Neuronal stem cell (in vitro differentiated cells): ENCODE results near the gene NAA20.
"Not testable (repeated sequence)": the region's sequence is repeated elsewhere in the genome, so short reads cannot be mapped to it uniquely, and the experiment has no call there.

Experiments used
- DNase-seq: peaks from one replicate; pipeline ENCODE4 v3.0.0-alpha.2; 2013; ENCODE audit warnings: low spot score
- H2AFZ ChIP-seq: one replicate; pipeline ENCODE4 v1.6.1; 2013; ENCODE audit warnings: mild to moderate bottlenecking, low read length, inconsistent platforms
- H2AK5ac ChIP-seq: 2 replicates; pipeline ENCODE4 v1.6.1; 2013; ENCODE audit warnings: low read depth, mild to moderate bottlenecking, inconsistent platforms, low read length, moderate library complexity, mixed read lengths
- H2BK120ac ChIP-seq: 2 replicates; pipeline ENCODE4 v1.6.1; 2013; ENCODE audit warnings: low read depth, mild to moderate bottlenecking, inconsistent platforms, low read length, moderate library complexity, mixed read lengths
- H2BK12ac ChIP-seq: one replicate; pipeline ENCODE4 v1.6.1; 2013; ENCODE audit warnings: low read length, inconsistent platforms
- H2BK15ac ChIP-seq: 2 replicates; pipeline ENCODE4 v1.6.1; 2013; ENCODE audit warnings: mild to moderate bottlenecking, low read length, inconsistent platforms, mixed read lengths
- H2BK5ac ChIP-seq: one replicate; pipeline ENCODE4 v1.6.1; 2013; ENCODE audit warnings: inconsistent platforms, mild to moderate bottlenecking, low read length, moderate library complexity
- H3K14ac ChIP-seq: one replicate; pipeline ENCODE4 v1.6.1; 2013; ENCODE audit warnings: low read length, inconsistent platforms
- H3K18ac ChIP-seq: 2 replicates; pipeline ENCODE4 v1.6.1; 2013; ENCODE audit warnings: low read length, inconsistent platforms
- H3K23ac ChIP-seq: 2 replicates; pipeline ENCODE4 v1.6.1; 2013; ENCODE audit warnings: low read depth, mild to moderate bottlenecking, mixed read lengths, low read length, inconsistent platforms; ENCODE audit not compliant: poor library complexity
- H3K27ac ChIP-seq: replicated peaks from 3 replicates; pipeline ENCODE4 v1.5.1; 2013; ENCODE audit warnings: low read length, inconsistent platforms
- H3K27me3 ChIP-seq, 3 experiments: 2 replicates each; pipeline ENCODE4 v1.6.1; 2013; ENCODE audit warnings: low read length in 3 of 3, mild to moderate bottlenecking in 2 of 3, inconsistent platforms in 1 of 3, low read depth in 1 of 3, mixed read lengths in 1 of 3, moderate library complexity in 1 of 3; ENCODE audit not compliant: control insufficient read depth in 3 of 3, insufficient read depth in 3 of 3
- H3K36me3 ChIP-seq, 2 donors: replicated peaks in 1 of 2; 2 replicates each; pipeline ENCODE4 v1.6.1; 2013; ENCODE audit warnings: low read length in 2 of 2; ENCODE audit not compliant: control insufficient read depth in 2 of 2, insufficient read depth in 2 of 2
- H3K4ac ChIP-seq: 2 replicates; pipeline ENCODE4 v1.6.1; 2013; ENCODE audit warnings: inconsistent platforms, mild to moderate bottlenecking, low read length, moderate library complexity
- H3K4me1 ChIP-seq, 2 donors: 1 replicate in 1 of 2; 2 replicates in 1 of 2; pipeline ENCODE4 v1.6.1; 2013; ENCODE audit warnings: low read length in 2 of 2, low read depth in 1 of 2; ENCODE audit not compliant: control insufficient read depth in 2 of 2, insufficient read depth in 1 of 2
- H3K4me2 ChIP-seq: one replicate; pipeline ENCODE4 v1.6.1; 2013; ENCODE audit warnings: mild to moderate bottlenecking, low read length, inconsistent platforms; ENCODE audit not compliant: insufficient read depth, poor library complexity, severe bottlenecking
- H3K4me3 ChIP-seq, 2 donors: 2 replicates each; pipeline ENCODE4 v1.5.1; 2013; ENCODE audit warnings: low read length in 2 of 2, mild to moderate bottlenecking in 2 of 2, inconsistent platforms in 1 of 2, moderate library complexity in 1 of 2
- H3K79me1 ChIP-seq: one replicate; pipeline ENCODE4 v1.6.1; 2013; ENCODE audit warnings: low read depth, mild to moderate bottlenecking, inconsistent platforms, low read length, moderate library complexity
- H3K9ac ChIP-seq: one replicate; pipeline ENCODE4 v1.6.1; 2013; ENCODE audit warnings: mild to moderate bottlenecking, low read depth, low read length, inconsistent platforms; ENCODE audit not compliant: poor library complexity
- H3K9me3 ChIP-seq, 2 donors: replicated peaks in 1 of 2; 2 replicates each; pipeline versions ENCODE3 to v1.6.1; 2013; ENCODE audit warnings: low read length in 2 of 2, mild to moderate bottlenecking in 2 of 2, inconsistent platforms in 1 of 2, low read depth in 1 of 2, mixed read lengths in 1 of 2, moderate library complexity in 1 of 2; ENCODE audit not compliant: control insufficient read depth in 2 of 2, insufficient read depth in 1 of 2
- H4K8ac ChIP-seq: one replicate; pipeline ENCODE4 v1.6.1; 2013; ENCODE audit warnings: low read depth, mild to moderate bottlenecking, inconsistent platforms, low read length, moderate library complexity
- H4K91ac ChIP-seq: one replicate; pipeline ENCODE4 v1.6.1; 2013; ENCODE audit warnings: low read length, low read depth, mild to moderate bottlenecking, inconsistent platforms; ENCODE audit not compliant: poor library complexity
- WGBS, 2 donors: extraction: QIAGEN DNeasy Blood & Tissue Kit; methylation state at CpG; one replicate each; pipeline ENCODE4 v1.1.7; 2013; ENCODE audit warnings: missing lambda C conversion rate in 2 of 2, mixed read lengths in 1 of 2; ENCODE audit not compliant: insufficient read length in 2 of 2, insufficient replicate concordance in 1 of 2; ENCODE audit errors: extremely low coverage in 2 of 2; 5-methylcytosine and 5-hydroxymethylcytosine counted together

The NAA20 gene

DNA sequence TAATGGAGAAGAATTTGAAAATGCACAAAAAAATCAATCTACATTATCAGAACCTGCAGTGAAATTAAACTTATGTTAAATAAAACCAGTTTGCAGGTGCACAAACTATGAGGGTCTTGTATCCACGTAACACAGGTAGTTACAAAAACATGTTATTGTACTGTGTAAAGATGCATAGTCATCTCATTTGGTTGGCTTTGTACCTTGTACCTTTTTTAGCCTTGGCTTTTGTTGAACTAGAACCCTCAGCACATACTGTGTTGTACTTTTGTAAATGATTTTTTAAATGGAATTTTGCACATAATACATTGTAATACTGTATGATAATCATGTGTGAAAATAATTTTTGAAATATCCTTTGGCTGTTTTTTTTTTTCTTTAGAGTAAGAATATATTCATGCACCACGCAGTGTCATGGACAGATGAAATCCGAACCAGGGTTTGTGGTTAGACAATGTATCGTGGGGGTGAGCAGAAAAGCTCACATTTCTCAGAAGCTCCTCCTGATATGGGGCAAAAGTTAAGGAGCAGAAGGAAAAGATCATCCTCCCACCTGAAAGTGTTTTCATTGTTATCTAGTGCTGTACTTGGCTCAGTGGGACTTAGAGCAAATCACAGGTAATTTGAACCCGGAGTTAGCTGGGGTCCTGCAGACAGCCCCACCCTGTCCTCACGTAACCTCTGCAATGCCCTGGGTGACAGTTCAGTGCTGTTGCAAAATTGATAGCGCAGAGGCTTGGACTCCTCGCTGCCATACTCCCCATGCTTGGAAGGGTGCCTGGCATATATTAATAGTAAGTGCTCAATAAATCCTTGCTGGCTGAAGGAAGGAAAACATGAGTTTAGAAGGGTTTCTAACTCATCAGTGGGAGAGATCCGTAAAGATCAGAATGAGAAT lies 14.8 kb upstream of the NAA20 start:
- Histone ChIP-seq H4K91ac (no peak overlapping the region), H2BK5ac (no peak overlapping the region), H3K4me1 (peaks cover 3% of the 10 kb centered on the region in 2 donors), H3K9me3 (no peaks in the 10 kb centered on the region), H2BK120ac (no peak overlapping the region), H3K18ac (no peak overlapping the region), H3K4ac (no peak overlapping the region), H3K9ac (no peak overlapping the region), H2BK12ac (no peak overlapping the region), H3K27me3 (no peaks in the 10 kb centered on the region), H3K4me2 (no peak overlapping the region), H3K14ac (no peak overlapping the region), H3K4me3 (no peak overlapping the region), H3K23ac (no peak overlapping the region), H3K36me3 (peaks cover 0 to 7% of the 10 kb centered on the region in 2 donors), H2AFZ (no peak overlapping the region), H2BK15ac (no peak overlapping the region), H3K79me1 (no peaks in the 10 kb centered on the region), H2AK5ac (no peak overlapping the region), H3K27ac (no peak overlapping the region), H4K8ac (no peak overlapping the region)
- WGBS, 2 donors: no CpG with 5 or more reads among the region's 9 CpGs
- no peak for DNase-seq

DNA sequence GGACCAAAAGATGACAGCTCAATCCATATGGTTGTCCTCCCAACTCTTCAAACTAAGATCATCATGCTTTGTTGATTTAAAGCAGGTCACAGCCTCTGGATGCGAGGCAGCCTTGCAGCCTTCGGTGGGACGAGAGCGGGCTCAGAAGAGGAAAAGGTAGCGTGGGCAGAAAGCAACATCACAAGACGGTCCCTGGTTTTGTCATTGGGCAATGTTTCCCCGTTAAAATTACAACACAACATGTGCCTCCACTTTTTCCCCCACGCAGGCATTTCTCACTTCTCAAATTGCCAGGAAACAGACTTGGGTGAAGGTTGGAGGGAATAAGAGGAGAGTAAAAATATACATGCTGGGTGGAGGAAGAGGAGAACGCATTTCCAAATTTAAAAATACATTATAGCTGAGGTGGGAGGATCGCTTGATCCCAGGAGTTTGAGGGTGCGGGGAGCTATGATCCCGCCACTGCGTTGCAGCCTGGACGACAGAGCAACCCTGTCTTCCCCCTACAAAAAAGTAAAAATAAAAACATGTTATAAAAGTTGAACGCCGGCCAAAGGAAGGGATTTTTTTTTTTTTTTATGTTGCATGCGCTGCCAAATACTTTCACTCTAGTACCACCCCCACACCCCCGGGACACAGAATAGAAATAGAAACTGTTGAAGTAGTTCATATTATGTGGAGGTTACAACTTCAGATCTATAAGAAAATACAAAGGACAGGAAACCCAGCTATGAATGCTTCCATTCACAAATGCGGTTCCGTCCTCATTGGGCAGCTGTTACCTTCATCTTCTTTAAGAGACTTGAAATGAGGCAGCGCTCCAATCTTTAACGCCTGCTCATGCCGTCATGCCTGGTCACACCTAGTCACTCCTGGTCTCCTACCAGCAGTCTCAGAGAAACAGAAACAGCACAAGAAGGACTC lies 13.9 kb upstream of the NAA20 start:
- no peak overlapping the region for H4K8ac ChIP-seq
- no peak overlapping the region for H3K27ac ChIP-seq
- H2BK15ac ChIP-seq: no peak overlapping the region
- H3K4me2 ChIP-seq: no peak overlapping the region
- H3K9ac ChIP-seq: no peak overlapping the region
- no peak overlapping the region for H2BK5ac ChIP-seq
- H3K9me3 ChIP-seq: no peaks in the 10 kb centered on the region
- no peaks in the 10 kb centered on the region for H3K27me3 ChIP-seq
- H3K4ac ChIP-seq: no peak overlapping the region
- H3K14ac ChIP-seq: no peak overlapping the region
- H3K36me3 ChIP-seq: peaks cover 0 to 7% of the 10 kb centered on the region in 2 donors
- H2AFZ ChIP-seq: no peak overlapping the region
- no peak overlapping the region for H2BK120ac ChIP-seq
- WGBS, 2 donors: no CpG with 5 or more reads among the region's 23 CpGs
- H4K91ac ChIP-seq: no peak overlapping the region
- peaks cover 3% of the 10 kb centered on the region in 2 donors for H3K4me1 ChIP-seq
- H3K79me1 ChIP-seq: no peaks in the 10 kb centered on the region
- H3K4me3 ChIP-seq: no peak overlapping the region
- H2AK5ac ChIP-seq: no peak overlapping the region
- no peak overlapping the region for H3K23ac ChIP-seq
- H2BK12ac ChIP-seq: no peak overlapping the region
- no peak for DNase-seq
- no peak overlapping the region for H3K18ac ChIP-seq

DNA sequence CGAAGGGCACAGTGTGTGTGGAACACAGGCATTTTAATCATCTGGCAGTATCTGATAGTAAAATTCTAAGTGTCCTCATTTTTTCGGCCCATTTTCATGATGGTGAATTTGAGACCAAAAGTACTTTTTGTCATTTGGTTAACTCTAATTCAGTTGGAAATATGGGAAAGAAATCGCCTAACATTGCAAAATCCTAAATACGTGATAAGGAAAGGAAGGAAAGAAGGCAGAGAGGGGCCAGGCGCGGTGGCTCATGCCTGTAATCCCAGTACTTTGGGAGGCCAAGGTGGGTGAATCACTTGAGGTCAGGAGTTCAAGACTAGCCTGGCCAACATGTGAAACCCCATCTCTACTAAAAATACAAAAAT lies 13.2 kb upstream of the NAA20 start:
- H3K79me1 ChIP-seq, H3K14ac ChIP-seq, H4K8ac ChIP-seq, H4K91ac ChIP-seq, H3K23ac ChIP-seq, H3K36me3 ChIP-seq, H3K4ac ChIP-seq, H3K27ac ChIP-seq, H2BK120ac ChIP-seq, H3K4me1 ChIP-seq, H3K27me3 ChIP-seq, H2AFZ ChIP-seq, H3K4me2 ChIP-seq, H3K18ac ChIP-seq, H3K9me3 ChIP-seq, H3K9ac ChIP-seq, H2AK5ac ChIP-seq, DNase-seq, H2BK5ac ChIP-seq, H3K4me3 ChIP-seq, H2BK12ac ChIP-seq, H2BK15ac ChIP-seq: not testable (repeated sequence)
- WGBS, 2 donors: no CpG with 5 or more reads among the region's 6 CpGs

DNA sequence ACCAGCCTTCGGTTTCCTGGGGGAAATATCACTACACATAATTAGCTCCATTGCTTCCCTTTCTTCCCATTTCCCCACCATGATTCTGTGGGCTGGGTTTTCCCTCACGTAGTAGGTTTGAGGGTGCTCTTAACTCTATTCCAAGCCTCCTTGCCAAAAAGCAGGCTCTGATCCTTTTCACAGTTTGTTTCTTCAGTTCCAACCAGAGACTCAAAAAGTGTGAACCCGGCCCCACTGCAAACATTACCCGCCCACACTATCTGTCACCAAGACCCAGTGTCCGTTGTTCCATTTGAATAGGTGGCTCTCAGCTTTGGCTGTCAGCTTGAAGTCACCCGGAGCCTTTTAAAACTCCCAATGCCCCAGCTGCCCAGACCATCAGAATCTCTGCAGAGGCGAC lies 11.8 kb upstream of the NAA20 start:
- Histone ChIP-seq H3K18ac (no peak overlapping the region), H3K4me1 (peaks cover 3 to 6% of the 10 kb centered on the region in 2 donors), H2AK5ac (no peak overlapping the region), H3K23ac (no peak overlapping the region), H3K79me1 (no peaks in the 10 kb centered on the region), H2BK15ac (no peak overlapping the region), H3K4me2 (no peak overlapping the region), H2BK120ac (no peak overlapping the region), H2BK5ac (no peak overlapping the region), H2AFZ (no peak overlapping the region), H3K27me3 (no peaks in the 10 kb centered on the region), H4K8ac (no peak overlapping the region), H3K4me3 (no peak overlapping the region), H3K4ac (no peak overlapping the region), H3K14ac (no peak overlapping the region), H2BK12ac (no peak overlapping the region), H4K91ac (no peak overlapping the region), H3K9me3 (no peaks in the 10 kb centered on the region), H3K27ac (no peak overlapping the region), H3K9ac (no peak overlapping the region), H3K36me3 (peaks cover 0 to 7% of the 10 kb centered on the region in 2 donors)
- no CpG with 5 or more reads among the region's 7 CpGs for WGBS, 2 donors
- no peak for DNase-seq
